ENCODE measurements around the gene NR1H3. TPM values are rescaled to one million over a fixed set of nuclear protein-coding genes. Genes with fewer than 3 reads are reported as not detected.
A peak's percentile ranks its signal among the peaks of the same experiment; 100 is the strongest.
"Not testable (repeated sequence)": the region's sequence is repeated elsewhere in the genome, so short reads cannot be mapped to it uniquely, and the experiment has no call there.

The NR1H3 gene
- total RNA-seq: 26.3 TPM
- 100 TPM for polyA plus RNA-seq
- long read RNA-seq, donor 1: 0 reads
- long read RNA-seq, donor 2: 0 reads
- long read RNA-seq, donor 3, transcript NR1H3-211 (10 exons, 1,637 nt): major isoform, 6 of 6 reads
- long read RNA-seq, donor 3, partial matches to known transcripts: 0 of 6 reads
- long read RNA-seq, donor 3, other reads (novel, unspliced or antisense): 0 of 6 reads
- long read RNA-seq, donor 4, partial matches to known transcripts: 0 of 2 reads
- long read RNA-seq, donor 4, other reads (novel, unspliced or antisense): 0 of 2 reads
- long read RNA-seq, donor 5, partial matches to known transcripts: 0 of 2 reads
- long read RNA-seq, donor 5, other reads (novel, unspliced or antisense): 0 of 2 reads
- long read RNA-seq, donor 6, partial matches to known transcripts: 0 of 3 reads
- long read RNA-seq, donor 6, other reads (novel, unspliced or antisense): 0 of 3 reads
- long read RNA-seq, donor 7, partial matches to known transcripts: 0 of 3 reads
- long read RNA-seq, donor 7, other reads (novel, unspliced or antisense): 0 of 3 reads
- long read RNA-seq, donor 8, partial matches to known transcripts: 0 of 2 reads
- long read RNA-seq, donor 8, other reads (novel, unspliced or antisense): 0 of 2 reads
- long read RNA-seq, donor 9, partial matches to known transcripts: 0 of 1 reads
- long read RNA-seq, donor 9, other reads (novel, unspliced or antisense): 0 of 1 reads
- long read RNA-seq, donor 10, partial matches to known transcripts: 0 of 2 reads
- long read RNA-seq, donor 10, other reads (novel, unspliced or antisense): 0 of 2 reads

GRCh38 chr11:47257517-47258316, at the start of gene NR1H3:
Gene NR1H3, plus strand, starts transcription at chr11:47257996. Its CDS starts 1,221 bp downstream, at chr11:47259217.
- DNase-seq (ENCODE audit: low read depth in 6 of 9, low spot score in 9 of 9): no peak
- H3K36me3 ChIP-seq (ENCODE audit: control insufficient read depth in 2 of 2, insufficient read depth in 2 of 2, low read length in 1 of 2): peaks cover 0 to 5% of the 10 kb centered on the region in 2 donors
- peaks cover 5 to 22% of the 10 kb centered on the region in 2 donors for H3K4me1 ChIP-seq (ENCODE audit: control insufficient read depth in 2 of 2, insufficient read depth in 2 of 2, low read length in 2 of 2)
- H3K27me3 ChIP-seq (ENCODE audit: control insufficient read depth in 2 of 2, insufficient read depth in 1 of 2, low read length in 1 of 2): no peaks in the 10 kb centered on the region
- 56% methylated on average over 14 of the region's 15 CpGs for WGBS
- no peaks in the 10 kb centered on the region for H3K9me3 ChIP-seq (ENCODE audit: control insufficient read depth in 2 of 2, insufficient read depth in 1 of 2, low read length in 1 of 2)
- H3K4me3 ChIP-seq (ENCODE audit: low read length in 2 of 2): peak within 1 kb of the TSS in 1 of 2 donors; percentile 10
- peak within 1 kb of the TSS; percentile 43 to 46 for H3K27ac ChIP-seq (ENCODE audit: low read depth in 1 of 2, low read length in 1 of 2)

DNA sequence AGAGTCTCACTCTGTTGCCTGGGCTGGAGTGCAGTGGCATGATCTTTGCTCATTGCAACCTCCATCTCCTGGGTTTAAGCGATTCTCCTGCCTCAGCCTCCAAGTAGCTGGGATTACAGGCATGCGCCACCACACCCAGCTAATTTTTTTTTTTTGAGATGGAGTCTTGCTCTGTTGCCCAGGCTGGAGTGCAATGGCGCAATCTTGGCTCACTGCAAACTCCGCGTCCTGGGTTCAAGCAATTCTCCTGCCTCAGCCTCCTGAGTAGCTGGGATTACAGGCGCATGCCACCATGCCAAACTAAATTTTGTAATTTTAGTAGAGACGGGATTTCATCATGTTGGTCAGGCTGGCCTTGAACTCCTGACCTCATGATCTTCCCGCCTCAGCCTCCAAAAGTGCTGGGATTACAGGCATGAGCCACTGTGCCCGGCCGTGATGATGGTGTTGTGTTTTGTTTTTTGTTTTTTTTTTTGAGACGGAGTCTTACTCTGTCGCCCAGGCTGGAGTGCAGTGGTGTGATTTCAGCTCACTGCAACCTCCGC, 49.7 kb upstream of the NR1H3 start:
- not testable (repeated sequence) for H3K9me3 ChIP-seq (ENCODE audit: control insufficient read depth in 2 of 2, insufficient read depth in 1 of 2, low read length in 1 of 2); DNase-seq (ENCODE audit: low read depth in 6 of 9, low spot score in 9 of 9); H3K27ac ChIP-seq (ENCODE audit: low read depth in 1 of 2, low read length in 1 of 2); H3K4me3 ChIP-seq (ENCODE audit: low read length in 2 of 2); H3K4me1 ChIP-seq (ENCODE audit: control insufficient read depth in 2 of 2, insufficient read depth in 2 of 2, low read length in 2 of 2); H3K27me3 ChIP-seq (ENCODE audit: control insufficient read depth in 2 of 2, insufficient read depth in 1 of 2, low read length in 1 of 2); H3K36me3 ChIP-seq (ENCODE audit: control insufficient read depth in 2 of 2, insufficient read depth in 2 of 2, low read length in 1 of 2)
- WGBS: 98% methylated on average over 13 of the region's 13 CpGs

- no peaks in the 10 kb centered on the region for H3K9me3 ChIP-seq (ENCODE audit: control insufficient read depth in 2 of 2, insufficient read depth in 1 of 2, low read length in 1 of 2)
- H3K4me1 ChIP-seq (ENCODE audit: control insufficient read depth in 2 of 2, insufficient read depth in 2 of 2, low read length in 2 of 2): no peaks in the 10 kb centered on the region
- DNase-seq (ENCODE audit: low read depth in 6 of 9, low spot score in 9 of 9): no peak
- no peaks in the 10 kb centered on the region for H3K27me3 ChIP-seq (ENCODE audit: control insufficient read depth in 2 of 2, insufficient read depth in 1 of 2, low read length in 1 of 2)
- WGBS: 98% methylated on average over 5 of the region's 5 CpGs
- no peaks in the 10 kb centered on the region for H3K36me3 ChIP-seq (ENCODE audit: control insufficient read depth in 2 of 2, insufficient read depth in 2 of 2, low read length in 1 of 2)
- no peak overlapping the region for H3K4me3 ChIP-seq (ENCODE audit: low read length in 2 of 2)
- no peak overlapping the region for H3K27ac ChIP-seq (ENCODE audit: low read depth in 1 of 2, low read length in 1 of 2)
These were observed 49.2 kb upstream of the NR1H3 start for GRCh38 chr11:47208628-47209027.

- no peak overlapping the region for H3K4me3 ChIP-seq (ENCODE audit: low read length in 2 of 2)
- H3K4me1 ChIP-seq (ENCODE audit: control insufficient read depth in 2 of 2, insufficient read depth in 2 of 2, low read length in 2 of 2): peaks cover 14 to 26% of the 10 kb centered on the region in 2 donors
- DNase-seq (ENCODE audit: low read depth in 6 of 9, low spot score in 9 of 9): no peak
- H3K9me3 ChIP-seq (ENCODE audit: control insufficient read depth in 2 of 2, insufficient read depth in 1 of 2, low read length in 1 of 2): no peaks in the 10 kb centered on the region
- H3K27me3 ChIP-seq (ENCODE audit: control insufficient read depth in 2 of 2, insufficient read depth in 1 of 2, low read length in 1 of 2): no peaks in the 10 kb centered on the region
- WGBS: 96% methylated on average over 12 of the region's 12 CpGs
- no peak overlapping the region for H3K27ac ChIP-seq (ENCODE audit: low read depth in 1 of 2, low read length in 1 of 2)
- H3K36me3 ChIP-seq (ENCODE audit: control insufficient read depth in 2 of 2, insufficient read depth in 2 of 2, low read length in 1 of 2): peaks cover 0 to 2% of the 10 kb centered on the region in 2 donors
These were observed 44.9 kb upstream of the NR1H3 start for GRCh38 chr11:47212938-47213337.

- H3K4me1 ChIP-seq (ENCODE audit: control insufficient read depth in 2 of 2, insufficient read depth in 2 of 2, low read length in 2 of 2): peaks cover 14 to 26% of the 10 kb centered on the region in 2 donors
- H3K27me3 ChIP-seq (ENCODE audit: control insufficient read depth in 2 of 2, insufficient read depth in 1 of 2, low read length in 1 of 2): no peaks in the 10 kb centered on the region
- H3K27ac ChIP-seq (ENCODE audit: low read depth in 1 of 2, low read length in 1 of 2): peak overlapping the region; percentile 78 to 95
- WGBS: 8% methylated on average over 20 of the region's 20 CpGs
- peak; percentile 36 to 86 (median 69) for DNase-seq (ENCODE audit: low read depth in 6 of 9, low spot score in 9 of 9)
- no peaks in the 10 kb centered on the region for H3K9me3 ChIP-seq (ENCODE audit: control insufficient read depth in 2 of 2, insufficient read depth in 1 of 2, low read length in 1 of 2)
- H3K4me3 ChIP-seq (ENCODE audit: low read length in 2 of 2): peak overlapping the region; percentile 69 to 75
- peaks cover under 1 to 7% of the 10 kb centered on the region in 2 donors for H3K36me3 ChIP-seq (ENCODE audit: control insufficient read depth in 2 of 2, insufficient read depth in 2 of 2, low read length in 1 of 2)
These were observed 43.7 kb upstream of the NR1H3 start for GRCh38 chr11:47213950-47214565.

DNA sequence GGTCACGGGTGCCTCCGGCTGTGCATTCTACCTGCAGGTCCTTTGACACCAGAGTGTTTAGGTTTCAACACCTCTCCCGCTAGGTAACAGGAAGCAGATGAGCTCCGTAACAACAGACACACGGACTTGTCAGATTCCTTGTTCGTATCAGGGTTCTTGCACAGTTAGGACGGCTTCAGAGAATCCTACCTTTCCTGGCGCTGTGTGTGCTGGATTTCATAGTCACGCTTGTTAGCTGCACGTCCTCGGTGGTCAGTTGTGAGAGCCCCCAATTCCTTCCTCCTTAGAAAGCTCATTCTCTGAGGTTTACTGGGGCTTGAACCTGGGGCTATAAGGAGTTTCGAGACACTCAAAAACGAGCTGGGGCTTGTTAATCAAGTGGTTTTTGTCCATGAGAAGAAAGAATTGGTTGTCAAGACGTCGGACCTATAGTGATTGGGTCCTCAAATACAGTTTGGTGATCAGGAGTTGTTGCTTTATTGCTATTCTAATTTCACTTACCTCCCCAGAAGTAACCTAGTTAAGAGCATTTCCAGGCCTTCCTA, 42.4 kb upstream of the NR1H3 start:
- WGBS: 3% methylated on average over 15 of the region's 15 CpGs
- H3K27me3 ChIP-seq (ENCODE audit: control insufficient read depth in 2 of 2, insufficient read depth in 1 of 2, low read length in 1 of 2): no peaks in the 10 kb centered on the region
- H3K4me1 ChIP-seq (ENCODE audit: control insufficient read depth in 2 of 2, insufficient read depth in 2 of 2, low read length in 2 of 2): peaks cover 14 to 26% of the 10 kb centered on the region in 2 donors

DNA sequence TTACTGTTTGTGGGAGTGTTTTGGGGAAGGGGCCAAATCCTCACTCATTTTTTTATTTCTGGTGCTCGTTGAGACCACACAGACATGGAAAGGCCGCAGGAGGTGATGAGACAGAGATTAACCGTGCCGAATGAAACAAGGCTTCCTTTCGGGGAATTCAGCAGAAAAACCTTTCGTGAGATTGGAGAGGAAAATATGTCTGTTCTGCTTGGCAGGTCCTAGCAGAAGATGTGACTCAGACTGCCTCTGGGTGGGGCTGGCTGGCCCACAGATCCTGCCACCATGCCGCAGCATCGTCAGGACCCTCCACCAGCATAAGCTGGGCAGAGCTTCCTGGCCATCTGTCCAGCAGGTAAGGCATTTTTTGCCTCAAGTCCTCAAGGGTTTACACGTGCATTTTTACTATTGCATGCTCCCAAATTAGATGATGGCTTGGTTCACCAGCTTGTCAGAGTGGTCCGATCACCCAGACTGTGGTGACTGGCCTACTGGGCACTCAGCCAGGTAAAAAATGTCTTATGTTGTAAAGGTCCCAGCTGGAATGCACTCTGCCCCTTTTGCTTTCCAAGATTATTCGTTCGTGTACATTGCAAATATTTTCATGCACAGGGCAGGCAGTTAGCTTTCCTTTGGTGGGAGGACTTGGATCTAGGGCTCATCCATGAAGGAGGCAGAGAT, 41.5 kb upstream of the NR1H3 start:
- Histone ChIP-seq H3K27ac (ENCODE audit: low read depth in 1 of 2, low read length in 1 of 2) (peak overlapping the region; percentile 95 to 96), H3K4me3 (ENCODE audit: low read length in 2 of 2) (peak overlapping the region; percentile 69 to 75), H3K9me3 (ENCODE audit: control insufficient read depth in 2 of 2, insufficient read depth in 1 of 2, low read length in 1 of 2) (no peaks in the 10 kb centered on the region), H3K36me3 (ENCODE audit: control insufficient read depth in 2 of 2, insufficient read depth in 2 of 2, low read length in 1 of 2) (peaks cover 10 to 17% of the 10 kb centered on the region in 2 donors), H3K27me3 (ENCODE audit: control insufficient read depth in 2 of 2, insufficient read depth in 1 of 2, low read length in 1 of 2) (no peaks in the 10 kb centered on the region), H3K4me1 (ENCODE audit: control insufficient read depth in 2 of 2, insufficient read depth in 2 of 2, low read length in 2 of 2) (peaks cover 14 to 26% of the 10 kb centered on the region in 2 donors)
- WGBS: 22% methylated on average over 12 of the region's 12 CpGs
- peak in 7 of 9 donors; percentile 2 to 66 (median 32) for DNase-seq (ENCODE audit: low read depth in 6 of 9, low spot score in 9 of 9)

More for the DNA sequence above, 42.4 kb upstream of the NR1H3 start:
- Histone ChIP-seq H3K27ac (ENCODE audit: low read depth in 1 of 2, low read length in 1 of 2) (peak overlapping the region; percentile 95 to 96), H3K4me3 (ENCODE audit: low read length in 2 of 2) (peak overlapping the region; percentile 69 to 75), H3K36me3 (ENCODE audit: control insufficient read depth in 2 of 2, insufficient read depth in 2 of 2, low read length in 1 of 2) (peaks cover 10 to 12% of the 10 kb centered on the region in 2 donors), H3K9me3 (ENCODE audit: control insufficient read depth in 2 of 2, insufficient read depth in 1 of 2, low read length in 1 of 2) (no peaks in the 10 kb centered on the region)
- peak in 3 of 9 donors; percentile 3 to 41 (median 28) for DNase-seq (ENCODE audit: low read depth in 6 of 9, low spot score in 9 of 9)

Measured in thymus (tissue), 14 donors.